Endometrial microvascular endothelial cells (primary cell): ENCODE results near the gene PYCR2. TPM values are rescaled to one million over a fixed set of nuclear protein-coding genes. Genes with fewer than 3 reads are reported as not detected.
"Not testable (repeated sequence)": the region's sequence is repeated elsewhere in the genome, so short reads cannot be mapped to it uniquely, and the experiment has no call there.

ENCODE experiments used
- in situ Hi-C: cut with HindIII; loops from 2 replicates; pipeline ENCODE4 v1.10.0; 2017; ENCODE audit warnings: low sequenced_read_pairs, low pct_unique_long_range_greater_than_20kb; ENCODE audit errors: inconsistent ontology term
- total RNA-seq: library from RNA; depleted of rRNA; stranded (reverse); fragments of >200 nt; gene quantifications from one replicate; pipeline ENCODE4 v1.2.3, GENCODE V29; 2015; ENCODE audit errors: inconsistent ontology term

PYCR2 gene
- total RNA-seq, 1 donor from 2014 or later: 57.2 TPM

DNA sequence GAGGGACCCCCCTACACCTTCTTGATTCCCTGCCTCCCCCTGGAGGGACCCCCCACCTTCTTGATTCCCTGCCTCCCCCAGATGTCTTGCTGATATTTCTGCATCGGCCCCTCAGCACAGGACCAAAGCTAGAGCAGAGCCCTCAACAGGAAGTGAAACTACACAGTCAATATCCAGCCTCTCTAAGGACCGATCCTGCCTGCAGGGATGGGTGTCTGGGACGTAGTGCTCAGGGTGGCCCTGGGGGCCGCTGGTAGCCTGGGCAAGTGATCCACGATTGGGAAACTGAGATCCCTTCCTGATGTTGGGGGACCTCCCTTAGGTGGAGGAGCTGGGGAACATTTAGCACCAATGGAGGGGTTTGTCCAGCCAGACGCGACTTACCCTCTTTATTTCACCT is 20.9 kb upstream of the PYCR2 start:
- in situ Hi-C loops: no loop called here

DNA sequence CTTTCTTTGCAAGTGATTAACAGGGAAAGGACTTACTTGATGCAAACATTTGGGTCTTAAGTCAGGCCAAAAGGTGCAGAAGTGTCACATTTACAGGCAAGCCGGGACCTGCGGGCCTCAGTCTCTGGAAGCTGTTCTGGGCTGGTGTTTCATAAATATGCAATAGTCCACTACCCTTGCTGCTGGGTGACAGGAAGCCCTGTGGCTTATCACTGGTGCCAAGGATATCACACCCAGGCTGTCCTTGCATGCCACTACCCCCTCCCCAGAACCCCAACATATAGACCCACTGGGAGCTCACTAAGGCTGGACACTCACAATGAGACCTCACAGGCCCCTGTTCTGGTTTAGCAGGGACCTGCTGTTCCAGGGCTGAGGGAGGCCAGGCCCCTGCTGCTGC is 20.3 kb upstream of the PYCR2 start:
- in situ Hi-C loops: no loop called here

DNA sequence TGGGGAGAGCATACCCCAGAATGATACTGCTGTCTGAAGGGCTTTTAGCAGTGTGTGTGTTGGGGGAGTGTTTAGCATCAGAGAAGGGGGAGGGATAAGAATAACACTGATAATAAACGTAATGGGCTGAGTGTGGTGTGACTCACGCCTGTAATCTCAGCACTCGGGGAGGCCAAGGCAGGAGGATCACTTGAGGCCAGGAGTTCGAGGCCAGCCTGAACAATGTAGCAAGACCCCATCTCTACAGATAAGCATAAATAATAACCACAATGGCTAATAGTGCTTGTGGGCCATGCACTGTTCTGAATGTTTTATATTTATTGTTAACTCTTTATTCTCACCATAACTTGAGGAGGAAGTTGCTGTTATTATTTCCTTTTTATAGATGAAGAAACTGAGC is 19.5 kb upstream of the PYCR2 start:
- in situ Hi-C loops: no loop called here

DNA sequence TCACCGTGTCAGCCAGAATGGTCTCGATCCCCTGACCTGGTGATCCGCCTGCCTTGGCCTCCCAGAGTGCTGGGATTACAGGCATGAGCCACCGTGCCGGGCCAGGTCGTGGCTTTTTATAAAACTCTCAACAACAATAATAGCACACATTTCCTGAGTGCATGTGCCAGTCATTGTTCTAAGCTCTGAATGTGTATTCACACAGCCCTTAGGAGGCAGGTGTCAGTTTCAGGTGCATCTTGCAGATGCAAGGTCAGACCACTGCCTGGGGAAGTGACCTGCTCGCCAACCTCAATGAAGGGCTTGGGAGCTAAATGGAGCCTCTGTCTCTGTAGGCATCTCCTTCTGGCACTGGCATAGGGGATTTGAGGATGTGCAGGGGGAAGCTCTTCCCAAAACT is 18.5 kb upstream of the PYCR2 start:
- in situ Hi-C loops: no loop called here

DNA sequence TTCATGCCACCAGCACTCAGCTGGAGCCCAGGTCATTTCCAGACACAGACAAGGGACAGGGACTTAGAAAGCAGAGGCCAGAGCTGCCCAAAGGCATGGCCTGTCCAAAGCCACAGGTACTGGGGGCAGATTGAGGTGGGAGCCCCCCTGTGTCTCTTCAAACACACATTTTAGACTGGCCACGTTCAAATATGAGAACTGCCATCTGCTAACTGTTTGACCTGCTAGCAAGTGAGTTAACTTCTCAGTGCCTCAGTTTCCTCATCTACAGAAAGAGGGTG is 17.8 kb upstream of the PYCR2 start:
- in situ Hi-C loops: no loop called here

DNA sequence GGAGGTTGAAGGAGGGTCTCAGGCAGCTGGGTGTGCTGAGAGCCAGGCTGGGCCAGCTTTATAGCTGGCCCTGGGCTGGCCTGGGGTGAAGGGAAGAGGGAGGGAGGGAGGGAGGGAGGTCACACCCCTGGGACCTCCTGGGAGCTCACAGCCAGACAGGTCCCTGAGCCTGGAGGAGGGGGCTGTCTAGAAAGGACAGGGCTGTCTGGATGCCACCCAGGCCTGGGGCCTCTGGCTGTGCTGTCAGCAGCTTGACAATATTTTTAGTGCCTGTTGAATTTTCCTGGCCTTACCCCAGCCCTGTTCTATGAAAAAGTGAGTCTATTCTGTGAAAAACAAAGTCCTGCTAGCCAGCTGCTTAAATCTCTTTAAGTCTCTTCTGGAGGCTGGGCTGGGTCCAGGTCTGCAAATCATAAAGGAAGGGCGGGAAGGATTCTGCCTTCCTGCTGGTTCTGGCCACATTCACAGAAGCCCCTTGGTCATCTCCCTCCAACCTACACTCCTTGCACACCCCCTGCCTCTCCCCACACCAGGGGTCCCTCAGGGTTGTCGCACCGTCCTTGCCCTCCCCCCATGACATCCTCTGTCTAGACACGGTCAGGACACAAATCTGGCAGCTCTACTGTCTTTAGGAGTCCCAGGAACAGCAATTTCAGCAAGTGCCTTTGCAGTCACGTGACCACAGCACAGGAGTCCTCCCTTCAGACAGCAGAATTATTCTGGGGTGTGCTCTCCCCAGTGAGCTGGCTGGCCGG is 17.3 kb upstream of the PYCR2 start, which contains the start of gene LEFTY2:
TSS of gene LEFTY2 (minus strand) at position 34 of the 755 bp plus-strand sequence. CDS start 80 bp downstream, outside the sequence.
- in situ Hi-C loops: no loop called here

DNA sequence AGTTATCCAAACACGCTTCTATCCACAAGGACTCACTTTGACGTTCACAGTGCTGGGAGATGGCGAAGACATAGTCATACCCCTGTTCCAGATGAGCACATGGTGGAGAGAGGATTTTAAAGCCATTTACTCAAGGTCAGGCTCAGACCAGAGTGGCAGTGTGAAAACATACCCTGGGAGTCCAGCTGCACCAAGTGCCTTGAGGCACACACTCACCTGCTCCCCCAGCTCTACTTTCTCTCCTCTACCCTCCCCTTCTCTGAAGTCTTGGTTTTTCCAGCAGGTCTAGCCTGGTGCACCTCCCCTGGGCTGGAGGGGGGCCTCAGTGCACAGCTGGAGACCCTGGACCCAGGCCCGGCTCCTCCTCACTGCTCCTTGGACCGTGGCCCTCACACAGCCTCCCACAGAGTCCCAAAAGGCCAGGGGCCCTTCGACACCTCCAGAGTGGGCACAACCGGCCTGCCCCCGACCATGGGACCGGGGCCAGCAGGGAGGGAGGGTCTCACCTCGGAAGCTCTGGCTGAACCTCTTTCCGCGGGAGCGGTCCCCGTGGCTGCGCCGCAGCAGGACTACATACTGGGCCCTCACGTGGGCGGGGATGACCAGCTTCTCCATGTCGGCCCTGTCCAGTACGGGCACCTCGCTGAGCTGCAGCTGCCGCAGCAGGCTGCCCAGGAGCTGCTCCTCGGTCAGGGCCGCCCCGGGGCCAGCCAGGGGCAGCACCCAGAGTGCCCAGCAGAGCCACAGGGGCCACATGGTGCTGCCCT is 16.5 kb upstream of the PYCR2 start:
- in situ Hi-C loops: no loop called here

DNA sequence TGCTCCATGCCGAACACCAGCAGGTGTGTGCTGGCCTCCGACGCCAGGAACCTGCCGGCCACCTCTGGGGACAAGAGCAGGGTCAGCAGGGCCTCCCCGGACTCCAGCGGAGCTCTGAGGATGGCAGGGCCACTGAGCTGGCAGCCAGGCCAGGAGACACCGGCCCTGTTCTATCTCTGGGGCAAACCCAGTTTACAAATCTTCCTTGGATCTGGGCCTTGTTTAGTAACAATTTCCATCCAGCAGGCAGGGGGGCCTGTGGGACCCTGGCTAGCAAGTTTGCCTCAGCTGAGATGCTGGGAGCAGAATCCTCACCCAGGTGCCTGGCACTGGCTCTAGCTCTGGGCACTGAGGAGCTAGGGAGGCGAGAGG is 15.9 kb upstream of the PYCR2 start:
- in situ Hi-C loops: not testable (repeated sequence)

DNA sequence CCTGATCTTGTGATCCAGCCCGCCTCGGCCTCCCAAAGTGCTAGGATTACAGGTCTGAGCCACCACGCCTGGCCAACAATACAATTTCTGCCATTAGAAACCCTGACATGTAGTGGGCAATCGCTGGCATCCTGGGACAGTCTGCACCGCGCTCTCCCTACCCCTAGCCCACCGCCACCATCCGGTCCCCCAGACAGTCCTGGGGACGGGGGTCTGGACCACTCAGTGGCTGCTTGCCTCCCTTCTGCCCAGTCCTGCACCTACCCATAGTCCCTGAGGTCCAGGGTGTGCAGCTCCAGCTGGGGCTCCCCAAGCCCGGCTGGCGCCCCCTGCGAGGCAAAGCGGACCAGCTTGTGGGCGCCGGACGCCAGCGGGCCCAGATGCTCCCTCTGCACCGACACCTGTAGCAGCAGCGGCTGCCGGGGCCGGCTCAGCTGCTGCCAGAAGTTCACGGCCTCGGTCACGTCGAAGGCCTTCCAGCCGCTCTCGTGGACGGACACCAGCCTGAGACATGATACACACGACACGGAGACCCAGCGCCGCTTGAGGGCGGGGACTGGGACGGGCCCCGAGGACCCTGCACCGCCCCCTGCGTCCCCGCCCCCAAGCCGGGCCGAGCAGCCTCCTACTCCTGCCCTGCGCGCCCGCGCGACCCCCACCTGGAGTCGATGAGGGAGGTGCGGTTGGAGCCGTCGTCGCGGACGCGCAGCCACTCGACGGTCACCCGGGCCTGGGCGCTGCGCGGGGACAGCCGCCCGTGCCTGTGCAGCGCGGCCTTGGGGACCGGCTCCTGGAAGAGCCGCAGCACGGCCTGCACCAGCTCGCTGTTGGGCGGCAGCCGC is 15.3 kb upstream of the PYCR2 start:
- in situ Hi-C loops: not testable (repeated sequence)

DNA sequence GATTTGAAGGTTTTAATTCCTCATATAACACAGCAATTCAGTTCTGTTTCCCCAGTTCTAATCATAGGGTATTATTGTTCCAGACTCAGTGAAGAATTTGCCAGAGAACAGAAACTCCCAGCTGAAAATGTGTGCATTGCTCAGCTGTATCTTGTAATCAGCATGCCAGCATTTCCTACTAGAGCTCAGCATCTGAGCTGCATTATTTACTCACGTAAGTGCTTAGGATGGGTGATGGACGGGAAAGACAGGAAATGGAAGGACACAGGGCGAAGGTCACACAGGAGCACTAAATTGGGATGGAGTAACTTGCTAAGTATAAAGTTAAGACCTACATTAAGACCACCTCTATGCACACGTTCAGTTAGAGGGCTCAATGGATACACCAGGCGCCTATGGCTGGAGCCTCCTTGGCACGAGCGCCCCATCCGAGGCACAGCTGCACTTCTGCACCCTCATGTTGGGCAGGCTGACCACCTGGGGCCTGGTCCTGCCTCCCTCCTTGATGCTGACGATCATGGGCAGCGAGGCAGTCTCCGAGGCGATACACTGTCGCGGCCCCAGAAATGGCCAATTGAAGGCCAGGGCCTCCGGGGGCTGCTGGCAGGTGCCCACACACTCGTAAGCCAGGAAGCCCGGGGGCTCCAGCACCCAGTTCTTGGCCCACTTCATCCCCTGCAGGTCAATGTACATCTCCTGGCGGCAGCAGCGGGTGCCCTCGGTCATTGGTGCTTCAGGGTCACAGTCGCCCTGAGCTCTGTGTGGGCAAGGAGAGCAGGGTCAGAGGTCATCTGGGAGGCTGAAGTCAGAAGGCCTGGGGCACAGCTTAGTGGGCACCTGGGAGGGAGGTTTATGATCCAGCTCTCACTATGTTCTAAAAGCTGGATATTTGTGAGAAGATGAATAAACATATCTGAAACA is 13.3 kb upstream of the PYCR2 start:
- in situ Hi-C loops: no loop called here

DNA sequence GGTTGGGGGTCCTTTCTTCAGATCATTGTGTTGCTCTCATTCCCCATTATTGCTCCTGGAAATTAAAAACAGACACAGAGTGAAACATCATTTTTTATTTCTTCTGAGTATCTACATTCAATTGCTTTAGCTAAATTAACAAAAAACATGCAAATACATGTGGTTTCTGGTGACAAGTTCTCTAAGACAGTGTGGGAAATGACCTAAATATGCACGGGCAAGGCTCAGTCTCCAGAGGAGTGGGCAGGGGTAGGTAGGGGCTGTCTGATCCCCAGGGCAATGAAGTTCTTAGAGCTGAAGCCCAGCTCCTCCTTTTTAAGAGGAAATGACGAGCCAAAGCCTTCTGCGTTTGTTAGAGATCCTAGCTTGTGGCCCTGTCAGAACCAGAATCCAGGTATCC is 12.5 kb upstream of the PYCR2 start:
- in situ Hi-C loops: no loop called here

DNA sequence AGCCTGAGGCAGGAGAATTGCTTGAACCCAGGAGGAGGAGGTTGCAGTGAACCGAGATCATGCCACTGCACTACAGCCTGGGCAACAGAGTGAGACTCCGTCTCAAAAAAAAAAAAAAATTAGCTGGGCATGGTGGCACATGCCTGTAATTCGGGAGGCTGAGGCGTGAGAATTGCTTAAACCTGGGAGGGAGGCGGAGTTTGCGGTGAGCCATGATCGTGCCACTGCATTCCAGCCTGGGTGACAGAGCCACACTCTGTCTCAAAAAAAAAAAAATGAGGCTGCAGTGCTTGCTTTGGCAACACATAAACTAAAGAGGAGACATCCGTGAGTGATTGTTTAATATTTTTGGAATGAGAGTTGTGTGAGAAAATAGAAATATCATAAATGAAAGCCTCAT is 12.0 kb upstream of the PYCR2 start:
- in situ Hi-C loops: not testable (repeated sequence)

DNA sequence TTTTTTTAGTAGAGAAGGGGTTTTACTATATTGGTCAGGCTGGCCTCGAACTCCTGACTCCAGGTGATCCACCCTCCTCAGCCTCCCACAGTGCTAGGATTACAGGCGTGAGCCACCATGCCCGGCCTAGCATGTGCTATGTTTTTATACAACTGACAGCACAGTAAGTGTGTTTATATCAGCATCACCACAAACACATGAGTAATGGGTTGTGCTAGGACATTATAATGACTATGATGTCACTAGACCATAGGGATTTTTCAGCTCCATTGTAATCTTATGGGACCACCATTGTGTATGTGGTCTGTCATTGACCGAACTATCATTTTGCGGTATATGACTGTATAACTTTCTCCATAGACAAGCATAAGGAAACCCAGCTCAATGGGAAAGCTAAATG is 10.7 kb upstream of the PYCR2 start:
- in situ Hi-C loops: no loop called here

DNA sequence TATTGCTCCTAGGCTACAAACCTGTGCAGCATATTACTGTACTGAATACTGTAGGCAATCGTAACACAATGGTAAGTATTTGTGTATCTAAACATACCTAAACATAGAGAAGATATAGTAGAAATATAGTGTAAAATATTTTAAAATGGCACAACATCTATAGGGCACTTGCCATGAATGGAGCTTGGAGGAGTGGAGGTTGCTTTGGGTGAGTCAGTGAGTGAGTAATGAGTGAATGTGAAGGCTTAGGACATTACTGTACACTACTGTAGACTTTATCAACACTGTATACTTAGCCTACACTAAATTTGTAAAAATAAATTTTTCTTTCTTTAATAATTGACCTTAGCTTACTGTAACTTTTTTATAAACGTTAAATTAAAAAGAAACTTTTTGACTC is 9.0 kb upstream of the PYCR2 start:
- in situ Hi-C loops: no loop called here

DNA sequence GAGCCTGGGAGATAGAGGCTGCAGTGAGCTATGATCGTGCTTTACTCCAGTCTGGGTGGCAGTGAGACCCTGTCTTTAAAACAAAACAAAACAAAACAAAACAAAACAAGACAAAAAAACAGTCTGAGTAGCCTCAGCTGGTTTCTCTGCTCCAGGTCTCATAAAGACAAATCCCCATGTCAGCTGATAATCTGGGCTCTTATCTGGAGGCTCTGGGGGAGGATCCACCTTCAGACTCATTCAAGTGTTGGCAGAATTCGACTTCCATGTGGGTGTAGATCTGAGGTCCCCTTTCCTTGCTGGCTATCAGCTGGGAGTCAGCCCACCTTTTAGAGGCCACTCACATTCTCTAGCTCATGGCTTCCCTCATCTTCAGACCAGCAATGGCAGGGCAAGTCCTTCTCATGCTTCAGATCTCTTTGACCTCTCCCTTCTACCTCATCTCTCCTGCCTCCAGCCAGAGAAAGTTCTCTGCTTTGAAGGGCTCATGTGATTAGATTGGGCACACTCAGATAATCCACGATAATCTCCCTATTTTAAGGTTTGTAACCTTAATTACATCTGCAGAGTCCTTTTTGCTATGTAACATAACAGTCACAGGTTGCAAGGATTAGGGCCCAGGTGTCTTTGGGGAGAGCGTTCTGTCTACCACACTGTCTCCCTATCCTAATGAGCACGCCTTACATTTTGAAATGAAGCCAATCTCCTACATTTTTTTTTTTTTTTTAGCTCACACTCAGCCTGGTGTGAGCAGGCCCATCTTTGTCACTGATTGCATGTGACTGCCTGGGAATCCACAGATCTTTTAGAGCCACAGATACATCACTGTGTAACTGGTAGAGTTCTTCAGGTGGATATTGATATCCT is 7.5 kb upstream of the PYCR2 start:
- in situ Hi-C loops: no loop called here

DNA sequence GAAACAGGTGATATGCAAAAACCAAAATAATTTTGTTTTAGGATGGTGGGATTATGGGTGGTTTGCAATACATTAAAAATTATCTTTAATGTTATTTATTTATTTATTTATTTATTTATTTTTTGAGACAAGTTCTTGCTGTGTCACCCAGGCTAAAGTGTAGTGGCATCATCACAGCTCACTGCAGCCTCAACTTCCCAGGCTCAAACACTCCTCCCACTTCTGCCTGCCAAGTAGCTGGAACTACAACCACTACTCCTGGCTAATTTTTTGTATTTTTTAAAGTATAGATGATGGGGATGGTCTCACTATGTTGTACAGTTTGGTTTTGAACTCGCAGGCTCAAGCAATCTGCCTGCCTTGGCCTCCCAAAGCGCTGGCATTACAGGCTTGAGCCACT is 6.5 kb upstream of the PYCR2 start:
- in situ Hi-C loops: no loop called here

DNA sequence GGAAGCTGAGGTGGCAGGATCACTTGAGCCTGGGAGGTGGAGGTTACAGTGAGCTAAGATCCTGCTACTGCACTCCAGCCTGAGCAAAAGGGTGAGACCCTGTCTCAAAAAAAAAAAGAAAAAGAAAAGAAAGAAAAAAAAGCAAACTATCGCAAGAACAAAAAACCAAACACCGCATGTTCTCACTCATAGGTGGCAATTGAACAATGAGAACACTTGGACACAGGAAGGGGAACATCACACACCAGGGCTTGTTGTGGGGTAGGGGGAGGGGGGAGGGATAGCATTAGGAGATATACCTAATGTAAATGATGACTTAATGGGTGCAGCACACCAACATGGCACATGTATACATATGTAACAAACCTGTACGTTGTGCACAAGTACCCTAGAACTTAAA is 5.4 kb upstream of the PYCR2 start:
- in situ Hi-C loops: not testable (repeated sequence)
